GM18498 (cell line): Measurements from ENCODE around the gene ADAMTSL5.

Experiments used
- ATAC-seq: cut with Tn5 transposase; IDR thresholded peaks from one replicate; pipeline ENCODE4 v1.9.1; 2021; ENCODE audit warnings: mild to moderate bottlenecking, moderate library complexity; ENCODE audit not compliant: unreplicated experiment

Gene ADAMTSL5

GRCh38 chr19:1496714-1497577, 15.9 kb downstream of the ADAMTSL5 start:
- no peak for ATAC-seq

DNA sequence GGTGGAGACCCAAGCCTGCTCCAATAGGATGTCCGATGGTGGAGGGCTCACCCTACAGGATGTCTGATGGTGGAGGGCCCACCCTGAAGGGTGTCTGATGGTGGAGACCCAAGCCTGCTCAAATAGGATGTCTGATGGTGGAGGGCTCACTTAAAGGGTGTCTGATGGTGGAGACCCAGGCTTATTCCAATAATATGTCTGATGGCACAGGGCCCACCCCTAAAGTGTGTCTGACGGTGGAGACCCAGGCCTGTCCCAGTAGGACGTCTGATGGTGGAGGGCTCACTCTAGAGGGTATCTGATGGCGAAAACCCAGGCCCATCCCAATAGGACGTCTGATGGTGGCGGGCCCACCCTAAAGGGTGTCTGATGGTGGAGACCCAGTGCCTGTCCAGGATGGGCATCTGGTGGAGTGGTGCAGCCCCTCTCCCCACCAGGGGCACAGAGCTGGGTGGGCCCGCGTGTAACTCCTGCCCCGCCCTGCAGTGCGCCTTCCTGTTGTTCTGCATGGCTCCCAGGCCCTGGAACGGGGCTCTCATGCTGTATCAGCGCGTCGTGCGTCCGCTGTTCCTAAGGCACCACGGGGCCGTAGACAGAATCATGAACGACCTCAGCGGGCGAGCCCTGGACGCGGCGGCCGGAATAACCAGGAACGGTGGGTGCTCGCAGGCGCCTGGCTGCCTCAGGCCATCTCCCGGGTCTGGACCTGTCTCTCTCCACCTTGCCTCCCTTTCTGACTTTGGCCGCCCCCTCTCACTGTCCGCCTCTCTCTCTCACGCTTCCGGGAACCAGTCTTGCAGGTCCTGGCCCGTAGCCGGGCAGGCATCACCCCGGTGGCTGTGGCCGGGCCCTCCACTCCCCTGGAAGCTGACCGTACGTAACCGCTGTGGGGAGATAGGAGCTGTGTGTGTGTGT, 16.8 kb downstream of the ADAMTSL5 start:
- ATAC-seq = no peak

GRCh38 chr19:1495051-1495798, 17.6 kb downstream of the ADAMTSL5 start:
- ATAC-seq = no peak

DNA sequence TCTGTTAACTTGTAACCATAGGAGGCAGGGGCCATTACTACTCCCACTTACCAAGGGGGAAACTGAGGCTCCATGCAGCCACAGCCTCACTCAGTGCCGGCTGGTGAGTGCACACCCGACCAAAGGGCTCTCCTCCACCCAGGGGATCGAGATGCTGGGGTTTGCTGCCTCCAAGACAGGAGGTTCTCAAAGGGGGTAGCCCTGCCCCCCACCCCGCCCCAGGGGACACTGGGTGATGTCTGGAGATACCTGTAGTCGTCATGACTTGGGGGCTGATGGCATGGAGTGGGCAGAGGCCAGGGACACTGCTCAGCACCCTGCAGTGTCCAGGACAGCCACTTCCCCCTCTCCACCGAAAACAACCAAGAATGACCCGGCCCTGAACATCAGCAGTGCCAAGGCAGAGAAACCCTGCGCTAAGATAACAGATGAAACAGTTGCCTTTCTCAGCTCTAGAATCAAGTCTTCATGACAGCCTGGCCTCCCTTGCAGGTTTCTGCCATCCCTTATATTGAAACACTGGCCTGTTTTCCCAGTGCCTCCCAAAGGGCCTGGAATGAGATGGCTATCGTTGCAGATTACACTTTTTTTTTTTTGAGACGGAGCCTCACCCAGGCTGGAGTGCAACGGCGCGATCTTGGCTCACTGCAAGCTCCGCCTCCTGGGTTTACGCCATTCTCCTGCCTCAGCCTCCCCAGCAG, 18.6 kb downstream of the ADAMTSL5 start:
- ATAC-seq = no peak

DNA sequence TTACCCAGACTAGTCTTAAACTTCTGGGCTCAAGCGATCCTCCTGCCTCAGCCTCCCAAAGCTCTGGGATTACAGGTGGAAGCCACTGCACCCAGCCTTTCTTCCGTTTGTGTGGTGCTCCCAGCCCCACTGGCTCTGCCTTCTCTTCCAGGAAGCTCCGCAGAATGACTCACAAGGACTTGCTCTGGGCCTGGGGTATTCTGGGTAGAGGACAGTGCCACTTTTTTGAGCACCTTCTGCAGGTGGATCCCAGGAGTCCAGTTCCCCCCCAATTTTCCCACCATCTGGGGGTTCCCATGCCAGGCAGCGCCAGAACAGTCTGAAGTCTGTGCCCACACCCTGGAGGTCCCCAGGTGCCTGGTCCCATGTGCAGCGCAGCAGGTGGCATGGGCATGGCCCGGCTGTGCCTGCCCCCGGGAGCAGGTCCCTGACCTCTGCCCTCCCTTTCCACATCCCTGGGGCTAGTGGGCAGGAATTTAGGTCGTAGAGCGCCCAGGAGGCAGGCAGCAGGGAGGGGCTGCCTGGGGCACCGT, 20.3 kb downstream of the ADAMTSL5 start:
- no peak for ATAC-seq

- ATAC-seq = no peak
These were observed 21.0 kb downstream of the ADAMTSL5 start for GRCh38 chr19:1491849-1492170.

DNA sequence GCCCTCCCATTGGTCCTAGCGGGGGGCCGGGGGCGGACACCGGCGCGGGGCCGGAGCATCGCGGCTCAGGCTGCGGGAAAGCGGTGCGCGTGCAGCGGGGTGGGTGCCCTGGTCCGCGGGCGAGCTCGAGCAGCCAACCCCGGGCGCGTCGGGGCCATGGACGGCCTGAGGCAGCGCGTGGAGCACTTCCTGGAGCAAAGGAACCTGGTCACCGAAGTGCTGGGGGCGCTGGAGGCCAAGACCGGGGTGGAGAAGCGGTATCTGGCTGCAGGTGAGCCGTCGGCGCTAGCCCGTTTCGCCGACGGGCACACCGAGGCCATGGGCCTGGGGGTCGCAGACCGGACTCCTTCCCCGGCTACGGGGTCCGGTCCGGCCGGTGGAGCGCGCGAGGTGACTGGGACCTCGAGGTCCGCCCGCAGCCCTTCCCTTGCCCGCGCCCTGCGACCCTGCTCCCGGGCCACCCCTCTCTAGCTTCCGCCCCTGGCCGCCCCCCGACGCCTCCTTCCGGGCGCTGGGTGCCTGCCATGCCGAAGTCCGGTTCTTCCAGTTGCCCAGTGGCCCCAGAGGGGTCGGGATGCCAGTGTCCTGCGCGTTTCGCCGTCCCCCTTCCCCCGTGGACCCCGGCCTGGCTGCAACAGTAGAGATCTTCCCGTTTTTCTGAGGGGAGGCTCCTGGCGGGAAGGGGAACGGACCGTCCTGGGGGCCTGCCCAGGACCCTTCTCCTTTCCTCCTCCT, 21.5 kb downstream of the ADAMTSL5 start, which contains the start of gene REEP6:
TSS of gene REEP6 (plus strand) at position 68 of the 735 bp plus-strand sequence. CDS start at position 157, 89 bp downstream.
- no peak for ATAC-seq

- ATAC-seq = peak; percentile 83
These were observed 22.3 kb downstream of the ADAMTSL5 start, which contains the start of gene PCSK4 for GRCh38 chr19:1490311-1491113. Gene PCSK4, minus strand, starts transcription at chr19:1490350. Its CDS starts 4 bp downstream, at chr19:1490346.

DNA sequence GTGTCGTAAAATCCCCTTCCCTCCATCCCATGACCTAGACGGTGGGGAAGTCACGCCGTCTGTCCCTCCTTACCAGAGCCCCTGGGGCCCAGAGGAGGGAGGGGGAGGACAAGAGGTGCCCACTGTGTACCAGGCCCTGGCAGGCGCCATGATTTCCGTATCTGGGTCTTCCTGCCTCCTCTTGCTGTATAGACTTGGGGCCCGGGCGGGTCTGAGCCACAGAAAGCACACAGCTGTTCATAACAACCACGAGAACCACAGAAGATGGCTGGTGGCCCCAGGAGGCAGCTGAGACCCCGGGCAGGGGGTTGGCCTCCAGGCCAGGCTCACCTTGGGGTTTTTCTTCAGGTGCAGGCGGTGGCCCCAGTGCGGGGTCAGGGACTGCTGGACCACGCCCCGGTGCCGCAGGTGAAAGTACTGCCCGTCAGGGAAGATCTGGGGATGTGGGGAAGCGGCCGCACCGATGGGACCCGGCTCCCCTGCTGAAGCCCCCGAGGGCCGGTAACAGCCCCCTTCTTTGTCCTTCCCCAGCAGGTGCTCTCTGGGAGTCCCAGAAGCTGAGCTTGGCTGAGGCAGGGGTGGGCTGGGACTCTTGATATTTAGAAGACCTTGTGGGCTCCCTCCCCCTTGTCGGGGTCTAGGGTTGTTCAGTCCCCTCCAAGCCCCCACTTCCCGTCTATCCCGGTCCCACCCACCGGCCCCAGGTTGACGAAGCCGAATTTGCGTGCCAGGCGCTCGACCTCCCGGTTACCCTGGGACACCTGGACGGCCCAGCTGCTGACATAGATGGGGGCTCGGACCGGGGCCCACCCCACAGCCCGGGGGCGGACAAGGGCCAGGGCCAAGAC, 23.1 kb downstream of the ADAMTSL5 start:
- ATAC-seq = no peak

DNA sequence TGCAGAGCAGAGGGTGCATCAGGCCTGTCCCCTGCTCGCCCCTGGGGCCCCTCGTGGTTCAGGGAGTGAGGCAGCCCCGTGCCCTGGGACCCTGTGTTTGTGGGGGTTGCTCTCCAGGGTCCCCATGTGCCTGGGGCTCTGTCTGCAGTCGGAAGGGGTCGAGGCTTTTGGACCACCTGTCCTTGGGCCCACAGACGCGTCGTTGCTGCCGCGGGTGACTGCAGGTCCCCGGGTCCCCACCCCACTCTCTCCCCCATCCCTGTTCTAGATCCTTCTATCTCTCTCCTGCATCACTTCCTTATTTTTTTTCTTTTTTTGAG, 24.6 kb downstream of the ADAMTSL5 start:
- no peak for ATAC-seq

DNA sequence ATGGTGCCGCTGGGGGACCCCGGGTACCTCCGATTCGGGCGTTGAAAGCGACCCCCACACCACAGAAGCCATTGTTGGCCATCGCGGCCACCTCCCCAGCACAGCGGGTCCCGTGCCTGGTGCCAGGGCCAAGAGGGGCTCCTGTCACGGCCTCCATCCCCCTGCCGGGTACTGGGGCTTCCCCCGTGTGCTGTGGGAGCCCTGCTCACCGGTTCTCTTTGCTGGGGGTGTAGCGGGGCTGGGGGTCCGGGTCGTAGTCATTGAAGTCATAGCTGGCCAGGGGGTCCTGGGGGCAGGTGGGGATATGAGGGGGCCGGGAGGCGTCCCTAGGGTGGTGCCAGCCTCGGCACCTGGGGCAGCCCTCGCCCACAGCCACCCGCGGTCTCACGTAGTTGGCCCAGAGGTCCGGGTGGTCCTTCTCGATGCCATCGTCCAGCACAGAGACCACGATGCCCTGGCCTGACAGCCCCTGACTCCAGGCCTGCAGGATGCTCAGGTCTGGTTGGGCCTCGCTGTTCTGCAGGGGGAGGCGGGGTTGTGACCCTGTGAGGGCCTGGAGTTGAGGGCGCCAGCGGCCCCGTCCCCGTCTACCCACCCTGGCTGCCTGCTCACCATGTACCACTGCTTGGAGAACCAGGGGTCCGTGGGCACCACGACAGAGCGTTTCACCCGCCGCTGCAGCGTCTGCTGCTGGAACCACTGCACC, 25.1 kb downstream of the ADAMTSL5 start:
- no peak for ATAC-seq

DNA sequence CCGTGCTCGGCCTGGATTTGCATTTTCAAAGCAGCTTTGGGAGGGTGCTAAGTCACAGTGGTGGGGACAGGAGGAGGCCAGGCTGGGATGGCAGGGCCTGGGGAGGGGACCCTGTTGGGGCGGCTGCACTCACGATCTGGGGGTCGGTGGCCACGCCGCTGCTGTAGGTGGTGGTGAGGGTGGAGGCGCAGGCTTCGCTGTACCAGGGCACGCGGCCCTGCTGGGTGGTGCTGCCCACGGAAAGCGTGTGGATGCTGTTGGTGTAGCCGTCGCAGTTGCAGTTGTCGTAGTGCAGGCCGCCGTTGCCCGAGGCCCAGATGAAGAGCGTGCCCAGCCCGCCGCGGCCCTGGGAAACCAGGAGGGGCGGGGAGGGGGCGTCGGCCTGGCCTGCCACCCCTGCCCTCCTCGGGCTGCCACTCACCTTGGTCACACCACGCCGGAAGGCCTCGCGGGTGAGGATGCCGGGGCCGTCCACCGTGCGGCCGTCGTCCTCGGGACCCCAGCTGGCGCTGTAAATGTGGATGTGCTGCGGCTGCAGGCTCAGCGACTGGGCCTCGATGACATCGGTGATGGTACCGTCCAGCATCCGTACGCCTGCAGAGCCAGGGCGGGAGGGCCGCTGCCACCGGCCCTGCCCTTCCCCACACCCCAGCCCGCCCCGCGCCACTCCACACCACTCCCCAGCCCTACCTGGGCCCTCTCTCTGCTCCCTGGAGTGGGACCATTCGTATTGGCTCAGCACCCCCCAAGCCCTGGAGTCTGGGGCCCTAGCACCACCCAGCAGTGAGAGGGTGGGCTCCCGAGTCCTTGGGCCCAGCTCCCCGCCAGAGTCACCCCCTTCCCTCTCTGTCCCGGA, 25.9 kb downstream of the ADAMTSL5 start:
- no peak for ATAC-seq

- ATAC-seq = no peak
These were observed 28.8 kb downstream of the ADAMTSL5 start for GRCh38 chr19:1483979-1484428.

- no peak for ATAC-seq
These were observed 29.5 kb downstream of the ADAMTSL5 start for GRCh38 chr19:1483131-1483978.
